Epithelial cell of esophagus (primary cell): ENCODE data around the gene BRAP.
A peak's percentile ranks its signal among the peaks of the same experiment; 100 is the strongest.
"Not testable (repeated sequence)": the region's sequence is repeated elsewhere in the genome, so short reads cannot be mapped to it uniquely, and the experiment has no call there.

Experiments used
- DNase-seq: peaks from one replicate; pipeline ENCODE4 v3.0.0; 2010; ENCODE audit warnings: low read depth
- H3K4me3 ChIP-seq: 2 replicates; pipeline ENCODE4 v1.5.1; 2011; ENCODE audit warnings: mild to moderate bottlenecking, low read length, control low read depth
- TF ChIP-seq, protein P1 (sequence below): IDR thresholded peaks from 2 replicates; pipeline ENCODE4 v1.5.1; 2011; ENCODE audit warnings: low read depth, mild to moderate bottlenecking, low read length, control low read depth, inconsistent platforms; ENCODE audit not compliant: insufficient read depth; ENCODE audit errors: missing control alignments

Gene BRAP

DNA sequence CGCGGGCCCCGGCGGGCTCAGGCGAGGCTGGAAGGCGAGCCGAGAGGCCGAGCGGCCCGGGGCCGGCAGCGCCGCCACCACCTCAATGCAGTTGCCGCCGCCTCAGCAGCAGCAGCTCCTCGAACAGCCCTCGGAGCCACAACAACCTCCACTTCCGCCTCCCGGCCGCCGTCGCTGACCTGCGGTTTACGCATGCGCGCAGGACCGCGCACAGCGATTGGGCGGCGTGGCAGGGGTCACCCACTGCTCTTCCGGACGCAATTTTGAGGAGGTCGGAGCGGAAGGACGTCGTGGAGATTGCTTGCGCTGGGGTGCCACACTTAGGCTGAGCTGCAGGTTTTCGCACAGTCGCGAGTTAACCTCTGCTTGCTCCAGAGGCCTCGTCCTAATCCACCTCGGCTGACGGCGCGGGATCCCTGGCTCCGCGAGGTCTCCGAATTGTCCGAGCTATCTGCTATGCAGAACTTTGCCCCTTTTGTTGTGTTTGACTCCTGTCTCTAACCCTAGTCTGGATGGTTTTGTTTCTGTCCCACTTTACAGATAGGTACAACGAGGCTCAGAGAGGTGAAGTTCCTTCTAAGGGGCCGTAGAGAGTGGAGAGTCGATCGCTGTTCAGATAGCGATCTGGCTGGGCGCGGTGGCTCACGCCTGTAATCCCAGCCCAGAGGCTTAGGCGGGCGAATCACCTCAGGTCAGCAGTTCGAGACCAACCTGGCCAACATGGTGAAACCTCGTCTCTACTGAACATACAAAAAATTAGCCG is at the start of gene BRAP, which contains the start of gene ACAD10:
Gene BRAP, minus strand, starts transcription at position 146 of the 763 bp plus-strand sequence. CDS start 164 bp downstream, outside the sequence.
Gene ACAD10, plus strand, starts transcription at position 243 of the 763 bp plus-strand sequence. CDS start 6,657 bp downstream, outside the sequence.
- TF ChIP-seq, protein P1, sequence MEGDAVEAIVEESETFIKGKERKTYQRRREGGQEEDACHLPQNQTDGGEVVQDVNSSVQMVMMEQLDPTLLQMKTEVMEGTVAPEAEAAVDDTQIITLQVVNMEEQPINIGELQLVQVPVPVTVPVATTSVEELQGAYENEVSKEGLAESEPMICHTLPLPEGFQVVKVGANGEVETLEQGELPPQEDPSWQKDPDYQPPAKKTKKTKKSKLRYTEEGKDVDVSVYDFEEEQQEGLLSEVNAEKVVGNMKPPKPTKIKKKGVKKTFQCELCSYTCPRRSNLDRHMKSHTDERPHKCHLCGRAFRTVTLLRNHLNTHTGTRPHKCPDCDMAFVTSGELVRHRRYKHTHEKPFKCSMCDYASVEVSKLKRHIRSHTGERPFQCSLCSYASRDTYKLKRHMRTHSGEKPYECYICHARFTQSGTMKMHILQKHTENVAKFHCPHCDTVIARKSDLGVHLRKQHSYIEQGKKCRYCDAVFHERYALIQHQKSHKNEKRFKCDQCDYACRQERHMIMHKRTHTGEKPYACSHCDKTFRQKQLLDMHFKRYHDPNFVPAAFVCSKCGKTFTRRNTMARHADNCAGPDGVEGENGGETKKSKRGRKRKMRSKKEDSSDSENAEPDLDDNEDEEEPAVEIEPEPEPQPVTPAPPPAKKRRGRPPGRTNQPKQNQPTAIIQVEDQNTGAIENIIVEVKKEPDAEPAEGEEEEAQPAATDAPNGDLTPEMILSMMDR: no peak
- peak within 1 kb of the TSS; percentile 91 for H3K4me3 ChIP-seq
- DNase-seq: peak; percentile 95

- H3K4me3 ChIP-seq: no peak overlapping the region
- TF ChIP-seq, protein P1: no peak
- DNase-seq: no peak
Measured at GRCh38 chr12:111733340-111733915, 47.7 kb upstream of the BRAP start.

GRCh38 chr12:111732786-111733185 is 47.0 kb upstream of the BRAP start:
- TF ChIP-seq, protein P1: no peak
- DNase-seq: no peak
- no peak overlapping the region for H3K4me3 ChIP-seq

DNA sequence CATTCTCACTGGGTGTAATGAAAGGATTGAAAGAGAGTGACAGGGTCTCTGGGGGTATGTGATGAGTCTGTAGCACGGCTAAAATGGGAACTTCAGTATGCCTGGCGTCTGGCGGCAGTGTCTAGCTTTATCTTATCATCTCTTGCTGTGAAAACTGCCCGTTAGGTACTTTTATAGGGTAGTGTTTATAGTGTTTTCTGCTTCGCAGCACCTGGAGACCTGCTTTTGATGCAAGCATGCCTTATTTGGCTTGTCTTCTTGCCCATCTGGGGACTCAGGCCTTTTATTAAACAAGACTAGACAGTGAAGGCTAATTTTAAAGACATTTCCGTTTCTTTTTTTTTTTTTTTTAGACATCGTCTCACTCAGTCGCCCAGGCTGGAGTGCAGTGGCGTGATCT is 44.7 kb upstream of the BRAP start:
- H3K4me3 ChIP-seq: no peak overlapping the region
- TF ChIP-seq, protein P1: no peak
- no peak for DNase-seq

- H3K4me3 ChIP-seq: no peak overlapping the region
- TF ChIP-seq, protein P1: no peak
- no peak for DNase-seq
Measured at GRCh38 chr12:111728795-111729194, 43.0 kb upstream of the BRAP start.

DNA sequence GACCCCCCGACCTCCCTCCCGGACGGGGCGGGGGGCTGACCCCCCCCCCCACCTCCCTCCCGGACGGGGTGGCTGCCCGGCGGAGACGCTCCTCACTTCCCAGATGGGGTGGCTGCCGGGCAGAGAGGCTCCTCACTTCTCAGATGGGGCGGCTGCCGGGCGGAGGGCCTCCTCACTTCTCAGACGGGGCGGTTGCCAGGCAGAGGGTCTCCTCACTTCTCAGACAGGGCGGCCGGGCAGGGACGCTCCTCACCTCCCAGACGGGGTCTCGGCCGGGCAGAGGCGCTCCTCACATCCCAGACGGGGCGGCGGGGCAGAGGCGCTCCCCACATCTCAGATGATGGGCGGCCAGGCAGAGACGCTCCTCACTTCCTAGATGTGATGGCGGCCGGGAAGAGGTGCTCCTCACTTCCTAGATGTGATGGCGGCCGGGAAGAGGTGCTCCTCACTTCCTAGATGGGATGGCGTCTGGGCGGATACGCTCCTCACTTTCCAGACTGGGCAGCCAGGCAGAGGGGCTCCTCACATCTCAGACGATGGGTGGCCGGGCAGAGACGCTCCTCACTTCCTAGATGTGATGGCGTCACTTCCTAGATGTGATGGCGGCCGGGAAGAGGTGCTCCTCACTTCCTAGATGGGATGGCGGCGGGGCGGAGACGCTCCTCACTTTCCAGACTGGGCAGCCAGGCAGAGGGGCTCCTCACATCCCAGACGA is 38.0 kb upstream of the BRAP start:
- not testable (repeated sequence) for DNase-seq, H3K4me3 ChIP-seq

GRCh38 chr12:111720457-111720856 is 34.7 kb upstream of the BRAP start:
- TF ChIP-seq, protein P1: no peak
- H3K4me3 ChIP-seq: no peak overlapping the region
- no peak for DNase-seq

DNA sequence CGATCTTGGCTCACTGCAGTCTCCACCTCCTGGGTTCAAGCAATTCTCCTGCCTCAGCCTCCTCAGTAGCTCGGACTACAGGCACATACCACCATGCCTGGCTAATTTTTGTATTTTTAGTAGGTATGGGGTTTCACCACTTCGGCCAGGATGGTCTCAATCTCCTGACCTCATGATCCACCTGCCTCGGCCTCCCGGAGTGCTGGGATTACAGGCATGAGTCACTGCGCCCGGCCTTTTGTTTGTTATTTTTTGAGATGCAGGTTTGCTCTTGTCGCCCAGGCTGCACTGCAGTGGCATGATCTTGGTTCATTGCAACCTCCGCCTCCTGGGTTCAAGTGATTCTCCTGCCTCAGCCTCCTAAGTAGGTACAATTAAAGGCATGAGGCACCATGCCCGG is 33.6 kb upstream of the BRAP start:
- DNase-seq, H3K4me3 ChIP-seq: not testable (repeated sequence)
